Measurements from ENCODE around the gene RMDN3. TPM values are rescaled to one million over a fixed set of nuclear protein-coding genes. Genes with fewer than 3 reads are reported as not detected.

The RMDN3 gene, protein sequence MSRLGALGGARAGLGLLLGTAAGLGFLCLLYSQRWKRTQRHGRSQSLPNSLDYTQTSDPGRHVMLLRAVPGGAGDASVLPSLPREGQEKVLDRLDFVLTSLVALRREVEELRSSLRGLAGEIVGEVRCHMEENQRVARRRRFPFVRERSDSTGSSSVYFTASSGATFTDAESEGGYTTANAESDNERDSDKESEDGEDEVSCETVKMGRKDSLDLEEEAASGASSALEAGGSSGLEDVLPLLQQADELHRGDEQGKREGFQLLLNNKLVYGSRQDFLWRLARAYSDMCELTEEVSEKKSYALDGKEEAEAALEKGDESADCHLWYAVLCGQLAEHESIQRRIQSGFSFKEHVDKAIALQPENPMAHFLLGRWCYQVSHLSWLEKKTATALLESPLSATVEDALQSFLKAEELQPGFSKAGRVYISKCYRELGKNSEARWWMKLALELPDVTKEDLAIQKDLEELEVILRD
- 22.3 and 29.5 TPM in 2 replicates for total RNA-seq

GRCh38 chr15:40754883-40755811 is at the start of gene RMDN3:
TSS of gene RMDN3 (minus strand) at chr15:40755254. CDS start at chr15:40754783, 471 bp downstream.

DNA sequence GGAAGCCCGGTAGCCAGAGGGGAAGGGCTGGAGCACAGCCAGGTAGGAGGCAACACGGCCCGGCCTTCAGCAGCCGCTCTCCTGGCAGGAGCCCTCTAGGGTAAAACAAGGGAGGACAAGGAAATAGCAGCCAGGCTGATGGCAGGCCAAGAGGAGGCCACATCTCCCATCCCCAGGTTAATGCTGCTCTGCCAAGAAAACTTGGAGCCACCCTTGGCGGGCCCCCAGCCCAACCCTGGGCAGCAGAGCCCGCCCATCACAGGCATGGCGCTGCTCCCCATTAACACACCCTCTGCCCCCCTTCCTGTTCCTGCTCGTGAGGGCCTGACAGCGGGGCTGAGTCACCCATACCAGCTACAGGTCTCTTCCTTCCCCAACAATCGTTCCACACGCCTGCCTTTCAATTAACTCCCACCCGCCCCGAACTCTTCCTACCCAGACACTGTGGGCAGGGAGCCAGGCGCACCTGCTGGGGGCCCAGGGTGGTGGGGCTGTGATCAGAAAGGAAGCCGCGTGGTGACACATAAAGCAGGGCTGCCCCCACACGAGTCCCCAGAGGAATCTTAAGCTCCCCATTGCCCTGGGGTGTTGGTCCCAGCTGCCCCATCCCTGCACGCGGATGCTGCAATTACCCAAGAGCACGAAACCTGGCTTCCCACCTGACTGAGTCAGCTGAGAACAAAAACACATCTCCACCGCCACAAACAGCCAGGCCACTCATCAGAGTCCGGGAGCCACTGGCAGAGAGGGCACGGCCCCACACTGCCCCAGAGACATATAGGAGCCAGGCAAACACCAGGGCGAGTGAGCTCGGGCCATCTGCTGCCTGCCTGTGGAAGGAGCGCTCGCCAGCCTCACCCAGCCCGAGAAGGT is 14.5 kb upstream of the RMDN3 start, which contains the start of gene C15orf62:
TSS of gene C15orf62 (plus strand) at position 707 of the 873 bp plus-strand sequence. CDS start 516 bp downstream, outside the sequence.

DNA sequence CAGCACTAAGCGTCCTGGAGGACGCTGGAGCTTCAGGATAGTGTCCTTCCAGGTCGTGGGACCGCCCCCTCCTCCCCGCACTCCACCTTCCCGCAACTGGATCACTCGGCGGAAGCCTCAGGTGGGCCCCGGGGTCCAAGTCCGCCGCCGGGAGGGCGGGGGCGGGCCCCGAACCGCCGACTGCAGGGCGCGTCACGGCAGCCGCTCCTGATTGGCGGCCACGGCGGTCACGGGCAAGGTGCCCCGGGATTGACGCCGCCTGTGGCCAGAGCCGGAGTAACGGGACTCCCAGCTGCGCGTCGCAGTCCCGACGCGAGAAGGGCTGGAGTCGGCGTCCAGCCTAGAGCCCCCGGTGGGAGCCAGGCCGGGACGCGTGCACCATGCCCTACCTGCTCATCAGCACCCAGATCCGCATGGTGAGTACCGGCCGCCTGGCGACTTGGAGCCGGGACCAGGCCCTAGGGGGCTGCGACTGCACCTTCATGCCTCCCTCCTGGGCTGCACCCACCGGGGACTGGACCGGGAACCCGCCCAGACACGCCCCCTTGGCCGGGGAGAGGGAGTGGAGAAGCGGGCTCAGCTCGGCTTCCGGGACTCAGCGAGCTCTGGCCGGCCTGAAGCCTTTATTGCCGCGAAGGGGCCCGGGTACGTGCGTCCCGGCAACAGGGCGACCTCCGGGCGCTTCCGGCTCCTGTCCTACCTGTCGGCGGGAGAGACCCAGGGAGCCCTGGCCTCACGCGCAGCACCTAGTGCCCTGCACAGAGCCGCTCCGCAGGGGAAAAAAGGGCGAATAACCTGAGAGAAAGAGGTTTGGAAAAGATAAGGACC is 9.0 kb upstream of the RMDN3 start, which contains the start of gene GCHFR:
TSS of gene GCHFR (plus strand) at position 268 of the 828 bp plus-strand sequence. CDS start at position 381, 113 bp downstream.

DNA sequence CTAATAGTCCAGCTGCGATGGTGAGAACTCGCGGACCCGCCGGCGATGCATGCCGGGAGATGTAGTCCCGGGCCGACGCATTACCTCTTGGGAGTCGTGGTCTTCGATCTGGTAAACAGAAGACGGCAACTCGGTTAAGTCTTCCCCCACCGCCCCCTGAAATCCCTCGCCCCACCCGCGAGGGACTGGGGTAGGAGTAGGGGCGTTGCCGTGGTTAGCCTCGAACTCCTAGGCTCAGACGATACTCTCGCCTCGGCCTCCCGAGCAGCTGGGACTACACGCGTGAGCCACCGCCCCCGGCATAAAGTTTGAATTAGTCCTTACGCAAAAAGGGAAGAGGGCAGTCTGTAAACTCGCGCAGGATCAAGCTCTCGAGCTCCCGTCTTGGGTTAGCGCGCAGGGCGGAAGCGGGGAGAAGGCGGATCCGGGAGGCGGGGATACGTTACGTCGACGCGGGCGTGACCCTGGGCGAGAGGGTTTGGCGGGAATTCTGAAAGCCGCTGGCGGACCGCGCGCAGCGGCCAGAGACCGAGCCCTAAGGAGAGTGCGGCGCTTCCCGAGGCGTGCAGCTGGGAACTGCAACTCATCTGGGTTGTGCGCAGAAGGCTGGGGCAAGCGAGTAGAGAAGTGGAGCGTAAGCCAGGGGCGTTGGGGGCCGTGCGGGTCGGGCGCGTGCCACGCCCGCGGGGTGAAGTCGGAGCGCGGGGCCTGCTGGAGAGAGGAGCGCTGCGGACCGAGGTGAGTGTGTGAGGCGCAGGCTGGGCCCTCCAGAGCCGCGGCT is 60.2 kb downstream of the RMDN3 start, which contains the start of gene RAD51:
TSS of gene RAD51 (plus strand) at position 487 of the 781 bp plus-strand sequence. CDS start 3,585 bp downstream, outside the sequence.

Other genes with a start within 250 kb of the RMDN3 start
- 8.0 and 17.8 TPM in 2 replicates for gene CCDC32, start 190.2 kb downstream of the RMDN3 start, total RNA-seq
- gene RPUSD2, start 186.0 kb downstream of the RMDN3 start, total RNA-seq, result 13.7 and 16.2 TPM in 2 replicates
- 12.6 and 20.0 TPM in 2 replicates for gene KNL1, start 161.0 kb downstream of the RMDN3 start, total RNA-seq
- 10.8 and 13.8 TPM in 2 replicates for gene RAD51, start 60.1 kb downstream of the RMDN3 start, total RNA-seq
- 22.6 and 29.3 TPM in 2 replicates for gene GCHFR, start 8.8 kb upstream of the RMDN3 start, total RNA-seq
- 0.99 and 2.4 TPM in 2 replicates for gene C15orf62, start 14.7 kb upstream of the RMDN3 start, total RNA-seq
- 39.2 and 39.7 TPM in 2 replicates for gene ZFYVE19, start 51.8 kb upstream of the RMDN3 start, total RNA-seq
- gene DNAJC17, start 52.2 kb upstream of the RMDN3 start, total RNA-seq, result 21.7 and 28.5 TPM in 2 replicates
- not detected in 2 replicates for gene PPP1R14D, start 73.5 kb upstream of the RMDN3 start, total RNA-seq
- gene SPINT1, start 88.8 kb upstream of the RMDN3 start, total RNA-seq, result 330 and 346 TPM in 2 replicates
- 52.2 and 61.1 TPM in 2 replicates for gene RHOV, start 119.0 kb upstream of the RMDN3 start, total RNA-seq
- 30.6 and 33.9 TPM in 2 replicates for gene VPS18, start 139.2 kb upstream of the RMDN3 start, total RNA-seq
- gene DLL4, start 174.1 kb upstream of the RMDN3 start, total RNA-seq, result 0.35 TPM in 1 of 2 replicates, not detected in the other
- gene CHAC1, start 198.2 kb upstream of the RMDN3 start, total RNA-seq, result 5.9 and 10.5 TPM in 2 replicates

Data from airway epithelial cell (primary cell).